Right lobe of liver (tissue), 4 donors: Measurements from ENCODE around the gene MYO16.

Experiments used
- POLR2A ChIP-seq: fragments of 450-650 bp; IDR thresholded peaks from one replicate; pipeline ENCODE4 v1.6.1; 2017; ENCODE audit warnings: antibody characterized with exemption, mild to moderate bottlenecking
- TF ChIP-seq, protein P1 (sequence below), 4 donors: fragments of 200-600 bp in 3 of 4; fragments of 450-650 bp in 1 of 4; IDR thresholded peaks; one replicate each; pipeline versions ENCODE4 v1.5.1 to v1.8.0; 2016 to 2022; ENCODE audit warnings: antibody characterized with exemption in 4 of 4, mild to moderate bottlenecking in 2 of 4
- donor health status: DM: no; HTN: no; CAD: no.
- donor health status: DM: no; HTN: no; CAD: no.
- donor health status: DM: no; HTN: yes; CAD: no.

DNA sequence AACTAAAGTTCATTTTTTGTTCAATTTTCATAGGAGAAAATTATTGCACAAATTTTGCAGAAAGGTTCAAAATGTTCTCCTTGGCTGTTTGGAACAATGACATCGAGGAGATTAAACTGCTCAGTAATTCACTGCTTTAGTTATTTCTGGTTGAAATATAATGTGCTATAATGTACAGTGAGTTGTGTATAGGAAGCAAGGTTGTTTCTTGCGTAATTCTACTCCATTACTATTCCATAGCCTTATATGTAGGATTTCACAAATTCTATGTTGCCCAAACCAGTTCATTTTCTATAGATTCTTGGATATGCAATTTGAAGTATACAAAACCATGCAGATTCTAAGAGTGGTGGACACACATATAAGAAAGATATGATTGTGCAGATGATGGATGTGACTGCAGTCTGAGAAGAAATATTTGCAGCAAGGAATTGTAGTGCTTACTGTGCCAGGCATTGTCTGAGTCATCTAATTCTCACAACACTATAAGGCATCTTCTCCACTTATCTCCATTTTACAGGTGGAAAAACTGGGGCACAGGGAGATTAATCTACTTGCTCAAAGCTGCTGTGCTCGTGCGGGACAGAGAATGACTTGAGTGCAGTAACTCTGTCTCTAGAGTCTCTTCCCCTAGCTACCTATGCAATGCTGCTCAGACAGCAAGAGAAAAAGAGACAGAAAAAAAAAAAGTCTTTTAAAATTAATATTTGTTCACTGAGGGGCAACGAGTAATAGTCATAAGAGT, 515.5 kb downstream of the MYO16 start:
- TF ChIP-seq POLR2A, result no peak
- TF ChIP-seq, protein P1, sequence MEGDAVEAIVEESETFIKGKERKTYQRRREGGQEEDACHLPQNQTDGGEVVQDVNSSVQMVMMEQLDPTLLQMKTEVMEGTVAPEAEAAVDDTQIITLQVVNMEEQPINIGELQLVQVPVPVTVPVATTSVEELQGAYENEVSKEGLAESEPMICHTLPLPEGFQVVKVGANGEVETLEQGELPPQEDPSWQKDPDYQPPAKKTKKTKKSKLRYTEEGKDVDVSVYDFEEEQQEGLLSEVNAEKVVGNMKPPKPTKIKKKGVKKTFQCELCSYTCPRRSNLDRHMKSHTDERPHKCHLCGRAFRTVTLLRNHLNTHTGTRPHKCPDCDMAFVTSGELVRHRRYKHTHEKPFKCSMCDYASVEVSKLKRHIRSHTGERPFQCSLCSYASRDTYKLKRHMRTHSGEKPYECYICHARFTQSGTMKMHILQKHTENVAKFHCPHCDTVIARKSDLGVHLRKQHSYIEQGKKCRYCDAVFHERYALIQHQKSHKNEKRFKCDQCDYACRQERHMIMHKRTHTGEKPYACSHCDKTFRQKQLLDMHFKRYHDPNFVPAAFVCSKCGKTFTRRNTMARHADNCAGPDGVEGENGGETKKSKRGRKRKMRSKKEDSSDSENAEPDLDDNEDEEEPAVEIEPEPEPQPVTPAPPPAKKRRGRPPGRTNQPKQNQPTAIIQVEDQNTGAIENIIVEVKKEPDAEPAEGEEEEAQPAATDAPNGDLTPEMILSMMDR (IDR thresholded peaks at IDR 0.05), result no peak
